GM19035 (cell line): ENCODE data around the gene HBS1L.
"Not testable (repeated sequence)": the region's sequence is repeated elsewhere in the genome, so short reads cannot be mapped to it uniquely, and the experiment has no call there.

Experiments
- ATAC-seq: cut with Tn5 transposase; IDR thresholded peaks from one replicate; pipeline ENCODE4 v1.9.1; 2021; ENCODE audit not compliant: unreplicated experiment

The HBS1L gene

GRCh38 chr6:135075018-135075417 lies 20.4 kb upstream of the HBS1L start:
- no peak for ATAC-seq

- no peak for ATAC-seq
These were observed 19.3 kb upstream of the HBS1L start for GRCh38 chr6:135073756-135074393.

- ATAC-seq = no peak
These were observed 18.6 kb upstream of the HBS1L start for GRCh38 chr6:135073217-135073616.

GRCh38 chr6:135072753-135073152 lies 18.1 kb upstream of the HBS1L start:
- no peak for ATAC-seq

GRCh38 chr6:135071541-135071940 lies 16.9 kb upstream of the HBS1L start:
- ATAC-seq = no peak

- no peak for ATAC-seq
These were observed 13.3 kb upstream of the HBS1L start for GRCh38 chr6:135067911-135068310.

- no peak for ATAC-seq
These were observed 12.2 kb upstream of the HBS1L start for GRCh38 chr6:135066806-135067205.

- ATAC-seq = no peak
These were observed 11.8 kb upstream of the HBS1L start for GRCh38 chr6:135066397-135066796.

- ATAC-seq = no peak
These were observed 10.0 kb upstream of the HBS1L start for GRCh38 chr6:135064586-135064985.

- ATAC-seq = no peak
These were observed 9.3 kb upstream of the HBS1L start for GRCh38 chr6:135063926-135064325.

- no peak for ATAC-seq
These were observed 8.1 kb upstream of the HBS1L start for GRCh38 chr6:135062735-135063134.

GRCh38 chr6:135060076-135060475 lies 5.5 kb upstream of the HBS1L start:
- ATAC-seq = no peak

GRCh38 chr6:135058299-135058698 lies 3.7 kb upstream of the HBS1L start:
- not testable (repeated sequence) for ATAC-seq

GRCh38 chr6:135056632-135057031 lies 2.0 kb upstream of the HBS1L start:
- ATAC-seq = no peak

GRCh38 chr6:135054226-135054568 lies 425 bp downstream of the HBS1L start:
- peak; percentile 4 for ATAC-seq

- no peak for ATAC-seq
These were observed 1.2 kb downstream of the HBS1L start for GRCh38 chr6:135053406-135053805.

- ATAC-seq = no peak
These were observed 1.7 kb downstream of the HBS1L start for GRCh38 chr6:135052939-135053338.

GRCh38 chr6:135048915-135049314 lies 5.7 kb downstream of the HBS1L start:
- no peak for ATAC-seq

- no peak for ATAC-seq
These were observed 7.3 kb downstream of the HBS1L start for GRCh38 chr6:135047336-135047735.

GRCh38 chr6:135046912-135047311 lies 7.7 kb downstream of the HBS1L start:
- ATAC-seq = no peak

- ATAC-seq = no peak
These were observed 10.0 kb downstream of the HBS1L start for GRCh38 chr6:135044639-135045038.

- no peak for ATAC-seq
These were observed 10.8 kb downstream of the HBS1L start for GRCh38 chr6:135043846-135044245.

GRCh38 chr6:135043364-135043763 lies 11.3 kb downstream of the HBS1L start:
- no peak for ATAC-seq
